NCI-H1417 (cell line): ENCODE measurements around the gene SKIC2.
"Not testable (repeated sequence)": the region's sequence is repeated elsewhere in the genome, so short reads cannot be mapped to it uniquely, and the experiment has no call there.

ENCODE experiments used
- DNase-seq, 3 experiments: peaks; one replicate each; lab custom pipeline; 2025; lab: John Stamatoyannopoulos, UW

The SKIC2 gene

DNA sequence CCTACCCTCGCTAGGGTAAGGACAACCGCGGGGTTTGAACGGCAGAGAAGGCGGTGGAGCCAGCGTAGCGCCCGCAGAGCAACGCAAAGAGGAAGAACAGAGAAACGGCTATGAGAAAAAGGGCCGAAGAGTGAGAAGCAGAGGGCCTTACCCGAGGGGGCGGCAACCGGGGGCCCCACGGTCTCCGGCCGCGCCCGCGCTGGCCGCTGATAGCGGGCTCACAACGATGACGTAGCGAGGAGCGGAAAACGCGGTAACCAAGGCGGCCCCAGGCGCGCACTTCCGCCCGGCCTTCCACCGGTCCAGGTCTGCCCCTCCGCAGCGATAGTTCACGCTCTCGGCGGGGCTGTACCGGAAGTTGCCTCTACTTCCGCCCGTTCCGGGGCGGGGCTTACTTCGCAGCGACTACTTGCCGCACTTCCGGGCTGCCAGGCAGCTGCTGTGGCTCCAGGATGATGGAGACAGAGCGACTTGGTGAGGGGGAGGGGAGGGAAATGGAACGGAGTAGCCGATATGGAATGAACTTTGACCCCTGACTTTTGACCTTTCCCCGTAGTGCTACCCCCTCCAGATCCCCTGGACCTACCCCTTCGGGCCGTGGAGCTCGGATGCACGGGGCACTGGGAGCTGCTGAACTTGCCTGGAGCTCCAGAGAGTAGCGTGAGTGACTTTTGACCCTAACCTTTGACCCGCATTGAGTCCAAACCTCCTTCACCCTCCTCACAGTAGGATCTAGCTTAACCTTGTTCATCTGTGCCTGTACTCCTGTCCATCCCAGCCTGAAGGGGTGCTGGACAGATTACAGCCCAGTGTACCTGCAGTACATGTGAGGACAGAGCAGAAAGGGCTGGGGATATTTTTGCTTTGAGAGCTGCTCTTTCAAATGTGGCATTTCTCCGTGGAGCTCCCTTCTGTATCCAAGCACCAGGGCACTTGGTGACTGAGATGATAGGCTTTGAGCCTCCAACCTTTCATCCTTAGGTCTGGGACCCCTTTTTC, at the start of gene SKIC2, which contains the start of gene NELFE:
Gene SKIC2, plus strand, starts transcription at position 435 of the 999 bp plus-strand sequence. Its CDS starts 18 bp downstream, at position 453.
Gene NELFE, minus strand, starts transcription at position 231 of the 999 bp plus-strand sequence. CDS start 525 bp downstream, outside the sequence.
- DNase-seq = peak; percentile 97 to 98 (median 97)

GRCh38 chr6:31909298-31909697, 49.7 kb upstream of the SKIC2 start:
- not testable (repeated sequence) for DNase-seq

GRCh38 chr6:31911826-31912585, 47.0 kb upstream of the SKIC2 start:
- DNase-seq = no peak

- no peak for DNase-seq
Observed at GRCh38 chr6:31915351-31915750, 43.6 kb upstream of the SKIC2 start.

DNA sequence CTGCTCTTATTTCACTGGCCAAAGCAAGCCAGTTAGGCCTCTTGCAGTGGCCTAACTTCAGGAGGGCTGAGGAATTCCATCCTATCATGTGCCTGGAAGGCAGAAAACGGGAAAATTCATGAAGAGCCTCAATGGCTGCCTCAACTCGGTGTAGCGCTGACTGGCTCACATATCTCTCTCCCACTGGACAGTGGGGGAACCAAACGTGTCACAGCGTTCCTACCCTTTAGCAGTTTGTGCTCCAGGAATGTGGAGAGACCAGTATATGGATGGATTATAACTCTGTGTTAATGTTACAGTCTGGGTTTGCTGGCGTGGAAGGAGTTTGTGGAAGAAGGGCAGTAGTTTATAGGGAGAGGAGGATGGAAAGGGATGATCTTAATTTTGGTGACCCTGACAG, 43.2 kb upstream of the SKIC2 start:
- DNase-seq = no peak

GRCh38 chr6:31918069-31918720, 40.8 kb upstream of the SKIC2 start:
- DNase-seq = no peak

DNA sequence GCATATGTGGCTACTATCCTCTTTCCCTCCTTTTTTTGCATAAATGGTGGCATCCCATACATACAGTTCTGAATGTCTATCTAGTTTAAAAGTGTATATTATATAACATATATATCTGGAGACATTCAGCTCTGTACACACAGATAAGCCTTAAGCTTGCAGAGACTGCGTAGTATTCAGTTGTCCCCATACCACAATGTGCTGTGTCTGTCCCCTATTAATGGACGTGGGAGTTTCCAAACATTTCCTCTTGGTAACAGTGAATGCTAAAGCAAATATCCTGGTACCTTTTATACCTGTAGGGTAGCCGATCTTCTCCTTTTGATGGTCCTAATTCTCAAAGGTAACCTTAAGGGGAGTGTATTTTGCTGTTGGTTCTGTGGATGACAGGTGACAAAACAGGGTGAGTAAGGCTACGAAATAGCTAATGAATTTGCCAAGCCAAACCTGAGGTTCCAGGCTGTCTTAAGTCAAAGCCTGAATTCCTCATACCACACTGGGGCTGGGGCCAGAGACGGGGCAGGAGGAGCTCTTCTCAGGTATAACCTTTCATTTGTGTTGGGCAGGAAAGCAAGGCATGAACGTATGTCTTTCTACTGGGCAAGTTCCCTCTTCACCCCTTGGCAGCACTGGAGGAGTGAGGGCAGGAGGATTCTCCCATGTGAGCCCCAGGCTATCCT, 39.2 kb upstream of the SKIC2 start:
- no peak for DNase-seq

DNA sequence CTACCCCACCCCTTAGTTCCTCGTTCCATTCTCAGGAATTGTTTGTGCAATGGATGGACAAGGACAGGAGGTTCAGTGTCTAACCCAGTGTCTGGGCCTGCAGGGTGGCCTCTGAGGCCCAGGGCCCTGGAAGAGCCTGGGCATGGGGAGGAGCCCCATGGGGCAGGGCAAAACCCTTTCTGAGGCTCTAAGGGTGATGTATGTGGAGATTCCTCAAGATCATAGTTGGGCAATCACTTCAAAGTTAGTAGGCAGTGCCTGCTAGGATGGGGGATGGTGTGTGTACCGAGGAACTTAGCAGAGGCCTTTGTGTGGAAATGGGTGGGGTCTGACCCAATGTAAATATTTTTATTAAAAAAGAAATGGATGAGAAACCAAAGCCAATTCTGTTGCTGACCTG, 38.2 kb upstream of the SKIC2 start:
- DNase-seq = no peak

GRCh38 chr6:31922942-31923341, 36.0 kb upstream of the SKIC2 start:
- DNase-seq = peak in 1 of 3 experiments; percentile 29

DNA sequence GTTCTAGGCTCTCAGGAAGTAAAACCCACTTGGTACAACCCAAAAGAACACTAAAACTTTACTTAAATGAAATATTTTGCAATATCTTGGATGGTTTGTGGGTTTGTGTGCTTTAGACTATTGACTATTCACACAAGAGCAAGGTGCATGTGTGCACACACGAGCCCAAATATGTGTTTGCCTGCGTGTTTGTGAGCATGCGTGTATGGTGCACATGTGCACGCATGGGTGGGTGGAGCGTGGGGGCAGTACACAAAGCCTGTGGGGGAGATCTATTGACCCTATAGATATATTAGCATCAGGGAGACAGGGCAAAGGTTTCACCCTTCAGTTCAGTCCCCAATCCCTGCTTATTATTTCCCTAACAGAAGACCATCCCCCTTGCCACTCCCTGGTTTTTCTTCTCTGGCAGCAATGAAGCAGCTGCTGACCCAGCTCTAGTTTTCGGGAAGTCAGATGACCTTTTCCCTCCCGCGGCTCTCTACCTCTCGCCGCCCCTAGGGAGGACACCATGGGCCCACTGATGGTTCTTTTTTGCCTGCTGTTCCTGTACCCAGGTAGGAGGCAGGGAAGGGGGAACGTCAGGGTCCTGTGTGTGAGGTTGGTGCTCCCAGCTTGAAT, 31.6 kb upstream of the SKIC2 start, which contains the start of gene C2:
Gene C2, plus strand, starts transcription at position 476 of the 621 bp plus-strand sequence. Its CDS starts 36 bp downstream, at position 512.
- DNase-seq = no peak

GRCh38 chr6:31927863-31928671, 30.9 kb upstream of the SKIC2 start:
- DNase-seq = no peak

DNA sequence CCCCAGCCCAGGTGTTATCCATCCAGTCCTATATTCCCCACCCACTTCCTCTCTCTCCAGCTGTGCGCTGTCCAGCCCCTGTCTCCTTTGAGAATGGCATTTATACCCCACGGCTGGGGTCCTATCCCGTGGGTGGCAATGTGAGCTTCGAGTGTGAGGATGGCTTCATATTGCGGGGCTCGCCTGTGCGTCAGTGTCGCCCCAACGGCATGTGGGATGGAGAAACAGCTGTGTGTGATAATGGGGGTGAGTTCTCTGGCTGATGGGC, 30.4 kb upstream of the SKIC2 start:
- no peak for DNase-seq

- no peak for DNase-seq
Observed at GRCh38 chr6:31930962-31931361, 28.0 kb upstream of the SKIC2 start.

GRCh38 chr6:31932137-31932536, 26.8 kb upstream of the SKIC2 start:
- not testable (repeated sequence) for DNase-seq

DNA sequence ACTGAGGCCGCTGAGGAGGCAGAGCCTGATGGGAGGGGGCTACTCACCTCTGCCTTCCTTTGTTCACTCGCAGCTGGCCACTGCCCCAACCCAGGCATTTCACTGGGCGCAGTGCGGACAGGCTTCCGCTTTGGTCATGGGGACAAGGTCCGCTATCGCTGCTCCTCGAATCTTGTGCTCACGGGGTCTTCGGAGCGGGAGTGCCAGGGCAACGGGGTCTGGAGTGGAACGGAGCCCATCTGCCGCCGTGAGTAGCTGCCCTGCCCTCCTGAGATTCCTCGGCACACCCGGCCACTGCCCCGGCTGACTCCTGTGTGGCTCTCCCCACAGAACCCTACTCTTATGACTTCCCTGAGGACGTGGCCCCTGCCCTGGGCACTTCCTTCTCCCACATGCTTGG, 25.4 kb upstream of the SKIC2 start:
- DNase-seq = no peak

GRCh38 chr6:31935021-31935420, 24.0 kb upstream of the SKIC2 start:
- DNase-seq = no peak

DNA sequence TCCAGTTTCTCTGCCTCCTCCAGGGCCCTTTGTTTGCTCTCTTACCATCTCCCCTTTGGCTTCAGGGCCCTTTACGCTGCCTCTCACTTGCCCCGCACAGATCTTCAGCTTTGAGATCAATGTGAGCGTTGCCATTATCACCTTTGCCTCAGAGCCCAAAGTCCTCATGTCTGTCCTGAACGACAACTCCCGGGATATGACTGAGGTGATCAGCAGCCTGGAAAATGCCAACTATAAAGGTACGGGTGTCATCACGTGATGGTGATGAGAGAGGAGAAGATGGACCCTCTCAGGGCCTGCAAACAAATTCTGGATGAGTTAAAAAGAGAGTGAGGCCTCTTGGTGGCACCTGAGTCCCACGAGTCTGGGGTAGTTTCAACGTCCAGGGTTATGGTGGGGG, 23.2 kb upstream of the SKIC2 start:
- DNase-seq = no peak

DNA sequence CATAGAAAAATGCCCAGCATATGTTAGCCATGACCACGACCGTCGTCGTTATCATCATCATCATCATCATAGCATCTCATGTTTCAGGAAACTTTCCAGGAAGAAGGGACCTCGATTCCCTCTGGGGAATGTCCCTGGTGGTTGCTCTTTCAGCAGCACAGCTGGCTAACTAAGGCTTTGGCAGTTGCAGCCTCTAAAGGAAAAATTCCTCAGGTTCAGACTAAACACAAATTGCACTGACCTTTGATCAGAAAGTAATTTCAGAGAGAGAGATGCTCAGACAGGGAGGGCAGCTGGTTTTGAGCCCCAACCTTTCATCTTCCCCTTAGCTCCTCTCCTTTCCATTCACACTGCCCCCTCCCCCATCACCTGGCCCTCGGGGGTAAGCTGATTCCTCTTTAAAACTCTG, 18.7 kb upstream of the SKIC2 start:
- DNase-seq = no peak

DNA sequence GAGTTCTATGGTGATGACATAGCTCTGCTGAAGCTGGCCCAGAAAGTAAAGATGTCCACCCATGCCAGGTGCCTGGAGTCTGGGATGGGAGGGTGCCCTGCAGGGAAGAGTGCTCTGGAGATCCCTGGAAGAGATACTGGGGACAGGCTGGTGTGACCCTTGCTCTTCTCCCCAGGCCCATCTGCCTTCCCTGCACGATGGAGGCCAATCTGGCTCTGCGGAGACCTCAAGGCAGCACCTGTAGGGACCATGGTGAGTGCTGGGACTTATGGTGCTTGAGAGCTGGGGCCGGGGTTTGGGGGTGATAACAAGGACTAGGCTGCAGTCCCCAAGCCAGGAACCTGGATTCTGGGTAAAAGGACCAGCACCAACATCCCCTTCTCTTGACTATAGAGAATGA, 15.2 kb upstream of the SKIC2 start:
- no peak for DNase-seq

GRCh38 chr6:31945154-31945506, 13.8 kb upstream of the SKIC2 start:
- DNase-seq = no peak
